NCI-H2227 (cell line): ENCODE data around the gene JADE1.

ENCODE experiments used
- DNase-seq: peaks from one replicate; lab custom pipeline; 2025; ENCODE audit not compliant: unreplicated experiment; lab: John Stamatoyannopoulos, UW

JADE1 gene

GRCh38 chr4:128810331-128810870 lies 901 bp downstream of the JADE1 start:
- DNase-seq = peak; percentile 60

DNA sequence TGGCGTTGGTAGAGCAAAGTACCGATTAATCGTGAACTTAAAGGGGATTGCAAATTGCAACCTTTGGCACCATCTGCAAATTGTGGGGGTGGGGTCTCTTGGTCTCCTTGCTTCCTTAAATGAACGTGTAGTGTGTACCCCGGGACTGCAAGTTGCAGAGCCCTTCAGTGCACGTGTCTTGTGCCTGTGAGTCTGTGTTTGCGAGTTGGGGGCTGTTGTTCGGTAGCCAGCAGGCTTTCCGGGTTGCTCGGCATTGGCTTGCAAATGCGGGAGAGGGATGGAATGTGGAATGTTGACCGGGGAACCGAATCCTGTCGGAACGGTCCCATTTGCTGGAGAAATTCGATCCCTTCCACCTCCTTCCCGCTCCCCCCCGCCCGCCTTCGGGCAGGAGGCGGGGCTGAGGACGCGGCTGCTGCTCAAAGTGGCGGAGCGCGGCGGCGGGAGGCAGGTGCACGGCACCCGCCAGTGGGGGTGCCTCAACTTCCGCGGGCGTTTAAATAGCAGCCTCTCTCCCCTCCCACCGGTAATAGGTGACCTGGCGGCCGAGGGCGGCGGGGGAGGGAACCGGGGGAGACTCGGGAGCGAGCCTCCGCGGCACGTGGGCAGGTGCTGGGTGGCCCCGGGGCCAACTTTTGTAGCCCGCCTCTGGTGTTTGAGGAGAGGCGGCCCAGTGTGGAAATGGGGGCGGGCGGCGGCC lies 1.5 kb downstream of the JADE1 start:
- DNase-seq = peak; percentile 88

GRCh38 chr4:128811571-128812441 lies 2.3 kb downstream of the JADE1 start:
- peak; percentile 91 for DNase-seq

DNA sequence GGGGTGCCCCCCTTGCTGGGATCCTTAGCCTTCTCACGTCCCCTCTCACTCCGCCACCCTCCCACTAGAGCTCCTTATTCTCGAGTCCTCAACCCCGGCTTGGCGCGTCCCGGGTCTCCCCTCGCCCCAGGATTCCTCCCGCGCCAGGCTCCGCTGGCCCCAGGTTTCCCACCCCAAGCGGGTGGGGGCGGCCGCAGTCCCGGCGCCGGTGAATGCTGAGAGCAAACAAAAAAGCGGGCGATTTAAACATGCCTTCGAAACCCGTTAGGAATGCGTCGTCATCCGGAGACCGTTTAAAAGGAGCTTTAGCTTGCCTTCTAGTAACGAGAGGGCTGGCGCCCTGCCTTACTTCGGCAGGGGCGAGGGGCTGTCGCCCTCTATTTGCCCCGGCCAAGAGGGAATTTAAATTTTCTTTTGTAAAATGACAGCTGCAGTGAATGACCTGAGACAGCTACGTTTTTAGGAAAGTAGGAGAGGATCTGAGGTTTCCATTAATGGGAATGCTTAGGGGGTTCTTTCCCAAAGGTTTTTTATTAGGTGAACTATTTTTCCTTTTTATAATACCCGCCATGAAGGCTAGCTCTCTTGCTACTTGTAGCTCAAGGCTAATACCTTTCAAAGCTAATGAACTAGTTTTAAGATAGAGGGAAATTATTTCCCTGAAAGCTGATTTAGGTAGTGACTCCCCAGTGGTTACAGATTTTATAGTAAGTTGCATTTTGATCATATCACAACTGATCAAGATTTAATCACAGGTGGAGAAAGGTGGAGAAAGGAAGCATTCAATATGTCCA lies 3.1 kb downstream of the JADE1 start:
- peak; percentile 85 for DNase-seq

- DNase-seq = no peak
Observed at GRCh38 chr4:128813965-128814364, 4.5 kb downstream of the JADE1 start.

GRCh38 chr4:128818442-128818841 lies 8.9 kb downstream of the JADE1 start:
- no peak for DNase-seq

DNA sequence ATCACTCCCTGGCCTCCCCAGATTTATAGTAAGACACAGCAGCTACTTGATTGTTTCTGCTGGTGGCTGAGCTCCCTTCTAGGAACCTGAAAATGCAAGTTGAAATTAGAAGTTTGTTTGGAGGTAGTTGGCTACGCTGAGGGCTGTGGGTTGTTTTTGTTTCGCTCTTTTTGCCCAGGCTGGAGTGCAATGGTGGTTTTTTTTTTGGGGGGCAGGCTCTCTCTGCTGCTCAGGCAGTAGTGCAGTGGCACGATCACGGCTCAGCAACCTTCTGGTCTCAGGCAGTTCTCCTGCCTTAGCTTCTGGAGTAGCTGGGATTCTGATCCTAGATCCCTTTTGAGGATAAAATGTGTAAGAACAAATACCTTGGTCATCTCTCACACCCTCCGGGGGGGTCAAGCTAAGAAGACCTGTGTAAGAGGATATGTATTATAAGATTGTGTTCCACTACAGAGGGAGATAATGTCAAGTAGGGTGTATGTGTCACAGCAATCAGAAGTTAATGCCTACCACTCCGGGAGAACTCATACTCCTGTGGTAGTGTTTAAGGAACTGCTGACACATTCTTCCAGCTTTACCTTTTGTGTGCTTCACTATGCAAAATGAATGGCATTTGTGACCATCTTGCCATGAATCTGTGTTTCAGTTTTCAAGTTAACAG lies 9.7 kb downstream of the JADE1 start:
- DNase-seq = no peak

DNA sequence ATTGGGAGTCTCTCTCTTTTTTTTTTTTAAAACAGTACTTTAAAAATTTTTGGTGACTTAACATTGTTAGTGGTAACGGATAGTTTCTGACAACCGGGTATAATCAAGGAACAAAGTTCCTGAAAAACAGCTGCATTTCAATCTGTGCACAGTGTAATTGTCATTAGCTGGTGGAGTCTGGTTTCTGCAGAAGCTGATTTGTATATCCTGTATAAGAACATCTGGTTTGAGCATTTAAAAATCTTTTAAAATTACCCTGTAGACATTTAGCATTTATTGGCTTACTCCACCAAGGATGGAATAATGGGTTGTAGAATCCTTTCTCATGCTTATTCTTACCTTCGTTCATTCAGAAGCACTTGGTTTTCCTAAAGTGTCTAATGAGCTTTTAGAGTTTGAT lies 11.2 kb downstream of the JADE1 start:
- DNase-seq = no peak

DNA sequence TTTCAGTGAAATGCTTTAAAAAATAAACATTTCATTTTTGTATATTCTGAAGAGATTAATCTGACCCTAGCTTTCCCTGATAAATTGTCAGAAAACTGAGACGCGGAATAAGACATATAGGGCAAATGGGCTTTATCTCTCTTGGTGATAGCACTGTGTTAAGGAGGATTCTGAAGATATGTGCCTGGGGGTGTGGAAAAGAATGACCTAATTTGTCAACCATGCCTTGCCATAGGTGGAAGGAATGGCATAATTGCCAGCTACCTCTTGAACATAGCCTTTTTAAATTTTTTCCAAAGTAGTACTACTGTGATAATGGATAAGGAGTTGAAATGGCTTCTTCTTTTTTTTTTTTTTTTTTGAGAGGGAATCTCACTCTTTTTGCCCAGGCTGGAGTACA lies 11.7 kb downstream of the JADE1 start:
- no peak for DNase-seq

DNA sequence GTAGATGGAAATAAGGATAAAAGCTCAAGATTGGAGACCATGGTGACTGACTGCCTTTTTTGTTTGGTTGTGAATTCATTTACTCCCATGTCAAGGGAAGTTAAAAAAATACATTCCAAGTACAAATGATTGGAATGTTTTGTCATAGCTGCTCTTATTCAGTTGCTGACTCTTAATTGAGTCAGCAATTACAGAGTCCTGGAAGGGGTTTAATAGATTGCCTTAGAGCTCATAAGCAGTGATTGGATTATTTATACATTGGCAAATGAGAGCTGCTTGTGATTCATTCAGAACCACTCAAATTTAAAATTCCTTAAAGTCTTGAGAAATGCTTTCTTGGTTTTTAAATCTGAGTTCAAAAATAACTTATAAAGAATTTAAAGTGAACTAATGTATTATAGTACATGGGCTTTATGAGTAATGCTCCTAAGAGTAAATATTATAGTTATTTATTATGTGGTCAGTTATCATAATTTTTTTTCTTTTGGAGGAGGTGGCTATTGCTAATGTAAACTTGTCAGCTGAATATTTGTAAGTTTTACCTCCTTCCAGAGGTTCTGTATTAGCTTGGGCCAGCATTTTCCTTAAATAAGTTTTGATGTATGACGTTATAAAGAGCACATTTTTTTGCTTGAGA lies 13.6 kb downstream of the JADE1 start:
- no peak for DNase-seq

GRCh38 chr4:128825226-128825625 lies 15.7 kb downstream of the JADE1 start:
- DNase-seq = no peak

DNA sequence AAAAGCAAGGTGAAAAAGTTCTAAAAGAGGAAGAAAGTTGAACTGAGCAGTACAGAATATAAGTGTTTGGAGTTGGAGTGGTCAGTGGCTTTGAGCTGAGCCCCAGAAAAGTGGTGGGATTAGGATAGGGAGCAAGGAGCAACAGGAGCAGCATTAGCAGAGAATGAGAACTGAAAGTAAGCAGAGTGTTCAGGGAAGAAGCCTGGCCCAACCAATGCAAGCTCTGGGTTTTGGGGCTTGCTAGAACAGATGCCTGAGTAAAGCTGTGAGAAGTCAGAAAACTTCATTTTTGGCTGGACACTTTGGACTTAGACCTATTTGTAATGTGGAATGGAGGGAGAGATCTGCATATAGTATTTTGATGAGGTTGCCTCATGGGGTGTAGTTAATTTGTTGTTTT lies 17.8 kb downstream of the JADE1 start:
- no peak for DNase-seq

- no peak for DNase-seq
Observed at GRCh38 chr4:128830906-128831503, 21.5 kb downstream of the JADE1 start.

- peak; percentile 70 for DNase-seq
Observed at GRCh38 chr4:128831531-128832242, 22.2 kb downstream of the JADE1 start.

- no peak for DNase-seq
Observed at GRCh38 chr4:128832243-128832625, 22.7 kb downstream of the JADE1 start.

- no peak for DNase-seq
Observed at GRCh38 chr4:128835498-128836222, 26.2 kb downstream of the JADE1 start.

- DNase-seq = no peak
Observed at GRCh38 chr4:128837198-128837597, 27.7 kb downstream of the JADE1 start.

DNA sequence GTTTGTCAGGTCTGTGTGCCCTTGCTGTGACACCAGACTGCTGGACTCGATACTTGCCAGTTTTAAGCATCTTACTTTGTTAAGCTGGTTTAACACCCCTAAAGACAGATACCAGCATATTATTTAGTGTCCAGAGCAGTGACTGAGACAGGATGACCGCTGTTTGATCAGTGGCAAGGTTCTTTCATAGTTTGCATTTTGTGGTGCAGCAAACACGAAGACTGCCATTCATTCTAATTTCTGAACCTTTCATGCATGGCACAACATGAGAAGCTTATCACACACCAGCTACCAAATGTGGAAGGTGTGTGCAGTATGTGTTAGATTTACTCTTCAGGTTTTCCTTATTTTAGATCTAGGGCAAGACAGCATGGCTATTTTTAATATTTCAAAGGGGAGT lies 28.2 kb downstream of the JADE1 start:
- no peak for DNase-seq
